ENCODE data around the gene ZSCAN20. TPM values are rescaled to one million over a fixed set of nuclear protein-coding genes. Genes with fewer than 3 reads are reported as not detected.

Gene ZSCAN20
- polyA plus RNA-seq, 1 donor from 2014 or later = 3.3 TPM

DNA sequence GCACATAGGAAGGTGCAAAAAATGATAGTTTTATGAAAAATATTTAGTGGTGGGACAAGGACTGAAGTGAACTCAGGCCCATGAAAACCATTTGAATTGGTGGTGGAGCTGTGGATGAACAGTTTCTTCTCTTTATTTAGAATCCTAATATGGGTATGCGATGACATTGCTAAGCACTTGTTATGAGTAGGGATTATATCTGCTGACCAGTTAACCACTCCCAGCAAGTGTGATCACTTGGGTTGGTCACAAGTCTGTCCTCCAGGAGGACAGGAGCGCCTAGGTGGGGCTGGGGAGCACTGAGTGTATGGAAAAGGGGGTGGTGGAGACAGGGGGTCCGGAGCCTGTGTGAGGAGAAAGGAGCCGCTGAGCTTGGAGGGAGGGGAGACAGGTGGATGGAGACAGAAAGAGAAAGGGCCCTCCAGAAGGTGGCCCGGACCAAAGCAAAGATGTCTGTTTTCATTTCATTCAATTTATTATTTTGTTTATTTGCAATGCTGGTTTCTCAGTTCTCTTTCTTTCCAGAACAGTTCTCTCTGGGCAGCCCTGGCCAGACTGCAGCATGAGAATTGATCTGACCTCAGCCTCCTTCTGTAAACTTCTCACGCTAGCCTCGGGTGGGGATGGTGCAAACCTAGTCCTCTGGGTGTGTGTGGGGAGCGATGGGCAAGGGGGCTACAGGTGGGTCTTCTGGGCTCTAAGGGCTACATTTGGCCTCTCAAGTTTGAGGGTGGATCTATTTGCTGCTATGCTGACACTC is 9.9 kb upstream of the ZSCAN20 start:
- H3K27ac ChIP-seq (ENCODE audit: low read length) = no peak overlapping the region
- H3K4me2 ChIP-seq (ENCODE audit: low read length) = no peak overlapping the region
- H3F3A ChIP-seq (ENCODE audit: insufficient read depth, low read length, poor library complexity, severe bottlenecking) = no peaks in the 10 kb centered on the region
- no peaks in the 10 kb centered on the region for H3K27me3 ChIP-seq (ENCODE audit: insufficient read depth, low read depth, low read length)
- no peak overlapping the region for H3K9ac ChIP-seq (ENCODE audit: low read length)
- H3K9me3 ChIP-seq (ENCODE audit: low read length) = no peaks in the 10 kb centered on the region
- no peaks in the 10 kb centered on the region for H3K79me2 ChIP-seq (replicated peaks; ENCODE audit: insufficient read depth, low read length)
- H3K36me3 ChIP-seq (ENCODE audit: insufficient read depth, low read length) = no peaks in the 10 kb centered on the region
- H4K20me1 ChIP-seq (ENCODE audit: insufficient read depth) = no peaks in the 10 kb centered on the region
- no peak overlapping the region for H3K4me3 ChIP-seq (ENCODE audit: low read length)
- H3K9me2 ChIP-seq (ENCODE audit: insufficient read depth, low read length) = no peaks in the 10 kb centered on the region
- TF ChIP-seq, protein P1, sequence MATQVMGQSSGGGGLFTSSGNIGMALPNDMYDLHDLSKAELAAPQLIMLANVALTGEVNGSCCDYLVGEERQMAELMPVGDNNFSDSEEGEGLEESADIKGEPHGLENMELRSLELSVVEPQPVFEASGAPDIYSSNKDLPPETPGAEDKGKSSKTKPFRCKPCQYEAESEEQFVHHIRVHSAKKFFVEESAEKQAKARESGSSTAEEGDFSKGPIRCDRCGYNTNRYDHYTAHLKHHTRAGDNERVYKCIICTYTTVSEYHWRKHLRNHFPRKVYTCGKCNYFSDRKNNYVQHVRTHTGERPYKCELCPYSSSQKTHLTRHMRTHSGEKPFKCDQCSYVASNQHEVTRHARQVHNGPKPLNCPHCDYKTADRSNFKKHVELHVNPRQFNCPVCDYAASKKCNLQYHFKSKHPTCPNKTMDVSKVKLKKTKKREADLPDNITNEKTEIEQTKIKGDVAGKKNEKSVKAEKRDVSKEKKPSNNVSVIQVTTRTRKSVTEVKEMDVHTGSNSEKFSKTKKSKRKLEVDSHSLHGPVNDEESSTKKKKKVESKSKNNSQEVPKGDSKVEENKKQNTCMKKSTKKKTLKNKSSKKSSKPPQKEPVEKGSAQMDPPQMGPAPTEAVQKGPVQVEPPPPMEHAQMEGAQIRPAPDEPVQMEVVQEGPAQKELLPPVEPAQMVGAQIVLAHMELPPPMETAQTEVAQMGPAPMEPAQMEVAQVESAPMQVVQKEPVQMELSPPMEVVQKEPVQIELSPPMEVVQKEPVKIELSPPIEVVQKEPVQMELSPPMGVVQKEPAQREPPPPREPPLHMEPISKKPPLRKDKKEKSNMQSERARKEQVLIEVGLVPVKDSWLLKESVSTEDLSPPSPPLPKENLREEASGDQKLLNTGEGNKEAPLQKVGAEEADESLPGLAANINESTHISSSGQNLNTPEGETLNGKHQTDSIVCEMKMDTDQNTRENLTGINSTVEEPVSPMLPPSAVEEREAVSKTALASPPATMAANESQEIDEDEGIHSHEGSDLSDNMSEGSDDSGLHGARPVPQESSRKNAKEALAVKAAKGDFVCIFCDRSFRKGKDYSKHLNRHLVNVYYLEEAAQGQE (IDR thresholded peaks at IDR 0.05; ENCODE audit: borderline replicate concordance) = no peak
- TF ChIP-seq SMC3 (conservative IDR thresholded peaks at IDR 0.05; ENCODE audit: poor library complexity) (no peak), POLR2AphosphoS5 (IDR thresholded peaks at IDR 0.05) (no peak), EZH2 (IDR thresholded peaks at IDR 0.05; ENCODE audit: borderline replicate concordance, insufficient read depth, low read length, poor library complexity, severe bottlenecking) (no peak), EP300 (conservative IDR thresholded peaks at IDR 0.05; ENCODE audit: poor library complexity, severe bottlenecking) (no peak), RAD21 (conservative IDR thresholded peaks at IDR 0.05) (no peak), MXI1 (conservative IDR thresholded peaks at IDR 0.05; ENCODE audit: poor library complexity, severe bottlenecking) (no peak), TAF1 (IDR thresholded peaks at IDR 0.05; ENCODE audit: low read depth) (no peak)
- TF ChIP-seq, protein P2, sequence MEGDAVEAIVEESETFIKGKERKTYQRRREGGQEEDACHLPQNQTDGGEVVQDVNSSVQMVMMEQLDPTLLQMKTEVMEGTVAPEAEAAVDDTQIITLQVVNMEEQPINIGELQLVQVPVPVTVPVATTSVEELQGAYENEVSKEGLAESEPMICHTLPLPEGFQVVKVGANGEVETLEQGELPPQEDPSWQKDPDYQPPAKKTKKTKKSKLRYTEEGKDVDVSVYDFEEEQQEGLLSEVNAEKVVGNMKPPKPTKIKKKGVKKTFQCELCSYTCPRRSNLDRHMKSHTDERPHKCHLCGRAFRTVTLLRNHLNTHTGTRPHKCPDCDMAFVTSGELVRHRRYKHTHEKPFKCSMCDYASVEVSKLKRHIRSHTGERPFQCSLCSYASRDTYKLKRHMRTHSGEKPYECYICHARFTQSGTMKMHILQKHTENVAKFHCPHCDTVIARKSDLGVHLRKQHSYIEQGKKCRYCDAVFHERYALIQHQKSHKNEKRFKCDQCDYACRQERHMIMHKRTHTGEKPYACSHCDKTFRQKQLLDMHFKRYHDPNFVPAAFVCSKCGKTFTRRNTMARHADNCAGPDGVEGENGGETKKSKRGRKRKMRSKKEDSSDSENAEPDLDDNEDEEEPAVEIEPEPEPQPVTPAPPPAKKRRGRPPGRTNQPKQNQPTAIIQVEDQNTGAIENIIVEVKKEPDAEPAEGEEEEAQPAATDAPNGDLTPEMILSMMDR (IDR thresholded peaks at IDR 0.05; ENCODE audit: poor library complexity, severe bottlenecking) = no peak
- H2AFZ ChIP-seq (ENCODE audit: low read depth, low read length) = no peak overlapping the region

DNA sequence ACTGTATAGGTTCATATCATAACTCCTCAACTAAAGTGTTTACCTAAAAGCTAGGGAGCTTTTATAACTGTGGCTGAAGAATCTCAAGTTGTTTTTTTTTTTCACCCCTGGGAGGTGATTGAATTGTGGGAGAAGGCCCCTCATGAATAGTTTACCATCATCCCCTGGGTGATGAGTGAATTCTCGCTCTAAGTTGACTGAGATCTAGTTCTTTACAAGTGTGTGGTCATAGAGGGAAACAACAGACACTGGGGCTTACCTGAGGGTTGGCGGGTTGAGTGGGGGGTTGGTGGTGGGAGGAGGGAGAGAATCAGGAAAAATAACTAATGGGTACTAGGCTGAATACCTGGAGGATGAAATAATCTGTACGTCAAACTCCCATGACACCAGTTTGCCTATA is 7.9 kb upstream of the ZSCAN20 start:
- no peaks in the 10 kb centered on the region for H3K36me3 ChIP-seq (ENCODE audit: insufficient read depth, low read length)
- no peaks in the 10 kb centered on the region for H3K9me2 ChIP-seq (ENCODE audit: insufficient read depth, low read length)
- H3K4me3 ChIP-seq (ENCODE audit: low read length) = no peak overlapping the region
- H4K20me1 ChIP-seq (ENCODE audit: insufficient read depth) = no peaks in the 10 kb centered on the region
- no peaks in the 10 kb centered on the region for H3K27me3 ChIP-seq (ENCODE audit: insufficient read depth, low read depth, low read length)
- no peak overlapping the region for H3K4me2 ChIP-seq (ENCODE audit: low read length)
- TF ChIP-seq SMC3 (conservative IDR thresholded peaks at IDR 0.05; ENCODE audit: poor library complexity) (no peak), EZH2 (IDR thresholded peaks at IDR 0.05; ENCODE audit: borderline replicate concordance, insufficient read depth, low read length, poor library complexity, severe bottlenecking) (no peak), MXI1 (conservative IDR thresholded peaks at IDR 0.05; ENCODE audit: poor library complexity, severe bottlenecking) (no peak), EP300 (conservative IDR thresholded peaks at IDR 0.05; ENCODE audit: poor library complexity, severe bottlenecking) (no peak), TAF1 (IDR thresholded peaks at IDR 0.05; ENCODE audit: low read depth) (no peak), POLR2AphosphoS5 (IDR thresholded peaks at IDR 0.05) (no peak), RAD21 (conservative IDR thresholded peaks at IDR 0.05) (no peak)
- TF ChIP-seq, protein P2 (IDR thresholded peaks at IDR 0.05; ENCODE audit: poor library complexity, severe bottlenecking) = no peak
- TF ChIP-seq, protein P1 (IDR thresholded peaks at IDR 0.05; ENCODE audit: borderline replicate concordance) = no peak
- no peaks in the 10 kb centered on the region for H3K79me2 ChIP-seq (replicated peaks; ENCODE audit: insufficient read depth, low read length)
- H3K9me3 ChIP-seq (ENCODE audit: low read length) = no peaks in the 10 kb centered on the region
- no peak overlapping the region for H2AFZ ChIP-seq (ENCODE audit: low read depth, low read length)
- no peak overlapping the region for H3K27ac ChIP-seq (ENCODE audit: low read length)
- H3K9ac ChIP-seq (ENCODE audit: low read length) = no peak overlapping the region
- no peaks in the 10 kb centered on the region for H3F3A ChIP-seq (ENCODE audit: insufficient read depth, low read length, poor library complexity, severe bottlenecking)

Data from neural cell (in vitro differentiated cells).